G401.6 (cell line): ENCODE measurements around the gene FXYD4.

Experiments used
- FAIRE-seq: peaks from 2 replicates; lab custom pipeline; 2012; peaks lifted over from hg19 to GRCh38; lab: Jason Lieb, UNC

The FXYD4 gene

GRCh38 chr10:43344051-43344450 is 27.4 kb upstream of the FXYD4 start:
- FAIRE-seq: no peak

- FAIRE-seq: no peak
These were observed 23.4 kb upstream of the FXYD4 start for GRCh38 chr10:43347997-43348396.

GRCh38 chr10:43348511-43349312 is 22.7 kb upstream of the FXYD4 start:
- peak; percentile 78 for FAIRE-seq

GRCh38 chr10:43350156-43350555 is 21.3 kb upstream of the FXYD4 start:
- FAIRE-seq: no peak

GRCh38 chr10:43350686-43351085 is 20.8 kb upstream of the FXYD4 start:
- no peak for FAIRE-seq

GRCh38 chr10:43351301-43351700 is 20.1 kb upstream of the FXYD4 start:
- no peak for FAIRE-seq

GRCh38 chr10:43352951-43353350 is 18.5 kb upstream of the FXYD4 start:
- FAIRE-seq: no peak

- no peak for FAIRE-seq
These were observed 17.7 kb upstream of the FXYD4 start for GRCh38 chr10:43353495-43354329.

GRCh38 chr10:43354330-43354635 is 17.2 kb upstream of the FXYD4 start:
- FAIRE-seq: no peak

- FAIRE-seq: no peak
These were observed 16.5 kb upstream of the FXYD4 start for GRCh38 chr10:43354879-43355380.

- no peak for FAIRE-seq
These were observed 15.6 kb upstream of the FXYD4 start for GRCh38 chr10:43355749-43356371.

GRCh38 chr10:43360086-43360485 is 11.3 kb upstream of the FXYD4 start:
- FAIRE-seq: no peak

- FAIRE-seq: no peak
These were observed 9.8 kb upstream of the FXYD4 start for GRCh38 chr10:43361547-43362190.

- no peak for FAIRE-seq
These were observed 9.1 kb upstream of the FXYD4 start for GRCh38 chr10:43362191-43362839.

GRCh38 chr10:43365001-43365400 is 6.4 kb upstream of the FXYD4 start:
- FAIRE-seq: no peak

GRCh38 chr10:43369921-43370320 is 1.5 kb upstream of the FXYD4 start:
- no peak for FAIRE-seq

- no peak for FAIRE-seq
These were observed 693 bp upstream of the FXYD4 start for GRCh38 chr10:43370671-43371215.

- no peak for FAIRE-seq
These were observed 1.4 kb downstream of the FXYD4 start for GRCh38 chr10:43372765-43373361.

GRCh38 chr10:43373461-43373860 is 2.0 kb downstream of the FXYD4 start:
- no peak for FAIRE-seq

- FAIRE-seq: no peak
These were observed 2.8 kb downstream of the FXYD4 start for GRCh38 chr10:43374194-43374593.

- FAIRE-seq: no peak
These were observed 4.1 kb downstream of the FXYD4 start for GRCh38 chr10:43375401-43376020.
